GM12878 (cell line): ENCODE measurements around the gene APCS.

Experiments
- BHLHE40 ChIP-seq, 2 experiments: fragments of 450-650 bp in 1 of 2; IDR thresholded peaks; 2 replicates each; pipeline ENCODE4 v1.6.1; 2011 to 2017; ENCODE audit warnings: low read depth in 2 of 2, borderline replicate concordance in 1 of 2, improper control_type of control experiment in 1 of 2, low read length in 1 of 2, mild to moderate bottlenecking in 1 of 2
- CTCF ChIP-seq, 3 experiments: IDR thresholded peaks in 2 of 3; conservative IDR thresholded peaks in 1 of 3; 2 replicates each; pipeline ENCODE4 v1.5.1; 2011; ENCODE audit warnings: low read depth in 3 of 3, low read length in 3 of 3, mild to moderate bottlenecking in 3 of 3, control low read depth in 2 of 3, moderate library complexity in 2 of 3, inconsistent platforms in 1 of 3, mixed read lengths in 1 of 3; ENCODE audit not compliant: control insufficient read depth in 2 of 3, insufficient read depth in 1 of 3; ENCODE audit errors: extremely low read depth in 1 of 3
- EZH2 ChIP-seq: IDR thresholded peaks from 2 replicates; pipeline ENCODE4 v1.6.1; 2012; ENCODE audit warnings: low read depth, mild to moderate bottlenecking, control low read depth, inconsistent platforms, low read length, borderline replicate concordance; ENCODE audit not compliant: control insufficient read depth
- HDAC2 ChIP-seq: fragments of 200-600 bp; sonication (generic); IDR thresholded peaks from 2 replicates; pipeline ENCODE4 v1.6.1; 2017
- MXI1 ChIP-seq: fragments of 150-350 bp; IDR thresholded peaks from 2 replicates; pipeline ENCODE4 v1.6.1; 2011; ENCODE audit warnings: low read depth, mild to moderate bottlenecking, inconsistent platforms, low read length, improper control_type of control experiment
- NFIC ChIP-seq: IDR thresholded peaks from 2 replicates; pipeline ENCODE4 v1.6.1; 2012; ENCODE audit warnings: low read depth, mild to moderate bottlenecking, inconsistent platforms, low read length, moderate library complexity
- POLR2A ChIP-seq: IDR thresholded peaks from 2 replicates; pipeline ENCODE4 v1.6.1; 2011; ENCODE audit warnings: low read depth, mild to moderate bottlenecking, low read length
- TAF1 ChIP-seq: IDR thresholded peaks from 2 replicates; pipeline ENCODE4 v1.6.1; 2011; ENCODE audit warnings: mild to moderate bottlenecking, low read depth, low read length, borderline replicate concordance
- TF ChIP-seq, protein P1 (sequence below): IDR thresholded peaks from 2 replicates; pipeline ENCODE4 v1.6.1; 2011; ENCODE audit warnings: low read depth, low read length, improper control_type of control experiment, borderline replicate concordance
- TF ChIP-seq, protein P2 (sequence below): IDR thresholded peaks from 2 replicates; pipeline ENCODE4 v1.6.1; 2012; ENCODE audit warnings: mild to moderate bottlenecking, low read depth, low read length
- TF ChIP-seq, protein P3 (sequence below): fragments of 450-650 bp; IDR thresholded peaks from 2 replicates; pipeline ENCODE4 v1.6.1; 2017; ENCODE audit warnings: mild to moderate bottlenecking, moderate library complexity

DNA sequence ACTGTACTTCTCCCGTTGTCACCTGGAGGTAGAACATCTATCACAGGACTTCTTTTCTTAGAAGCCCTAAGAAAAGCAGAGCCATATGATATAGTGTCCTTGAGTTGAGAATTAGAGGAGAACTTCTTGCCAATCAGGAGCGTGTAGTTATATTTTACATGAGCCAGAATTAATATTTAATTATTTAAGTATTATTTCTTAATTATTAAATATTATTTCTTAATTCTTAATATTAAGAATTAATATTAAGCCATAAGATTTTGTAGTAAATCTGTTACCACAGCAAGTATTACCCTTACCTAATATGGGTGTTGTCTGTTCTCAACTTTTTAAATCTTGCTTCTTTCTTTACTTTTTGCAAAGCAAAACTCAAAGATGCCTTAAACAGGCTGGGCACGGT is 10.2 kb upstream of the APCS start:
- TF ChIP-seq EZH2: no peak
- TF ChIP-seq, protein P1, sequence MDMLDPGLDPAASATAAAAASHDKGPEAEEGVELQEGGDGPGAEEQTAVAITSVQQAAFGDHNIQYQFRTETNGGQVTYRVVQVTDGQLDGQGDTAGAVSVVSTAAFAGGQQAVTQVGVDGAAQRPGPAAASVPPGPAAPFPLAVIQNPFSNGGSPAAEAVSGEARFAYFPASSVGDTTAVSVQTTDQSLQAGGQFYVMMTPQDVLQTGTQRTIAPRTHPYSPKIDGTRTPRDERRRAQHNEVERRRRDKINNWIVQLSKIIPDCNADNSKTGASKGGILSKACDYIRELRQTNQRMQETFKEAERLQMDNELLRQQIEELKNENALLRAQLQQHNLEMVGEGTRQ: no peak
- TF ChIP-seq, protein P2, sequence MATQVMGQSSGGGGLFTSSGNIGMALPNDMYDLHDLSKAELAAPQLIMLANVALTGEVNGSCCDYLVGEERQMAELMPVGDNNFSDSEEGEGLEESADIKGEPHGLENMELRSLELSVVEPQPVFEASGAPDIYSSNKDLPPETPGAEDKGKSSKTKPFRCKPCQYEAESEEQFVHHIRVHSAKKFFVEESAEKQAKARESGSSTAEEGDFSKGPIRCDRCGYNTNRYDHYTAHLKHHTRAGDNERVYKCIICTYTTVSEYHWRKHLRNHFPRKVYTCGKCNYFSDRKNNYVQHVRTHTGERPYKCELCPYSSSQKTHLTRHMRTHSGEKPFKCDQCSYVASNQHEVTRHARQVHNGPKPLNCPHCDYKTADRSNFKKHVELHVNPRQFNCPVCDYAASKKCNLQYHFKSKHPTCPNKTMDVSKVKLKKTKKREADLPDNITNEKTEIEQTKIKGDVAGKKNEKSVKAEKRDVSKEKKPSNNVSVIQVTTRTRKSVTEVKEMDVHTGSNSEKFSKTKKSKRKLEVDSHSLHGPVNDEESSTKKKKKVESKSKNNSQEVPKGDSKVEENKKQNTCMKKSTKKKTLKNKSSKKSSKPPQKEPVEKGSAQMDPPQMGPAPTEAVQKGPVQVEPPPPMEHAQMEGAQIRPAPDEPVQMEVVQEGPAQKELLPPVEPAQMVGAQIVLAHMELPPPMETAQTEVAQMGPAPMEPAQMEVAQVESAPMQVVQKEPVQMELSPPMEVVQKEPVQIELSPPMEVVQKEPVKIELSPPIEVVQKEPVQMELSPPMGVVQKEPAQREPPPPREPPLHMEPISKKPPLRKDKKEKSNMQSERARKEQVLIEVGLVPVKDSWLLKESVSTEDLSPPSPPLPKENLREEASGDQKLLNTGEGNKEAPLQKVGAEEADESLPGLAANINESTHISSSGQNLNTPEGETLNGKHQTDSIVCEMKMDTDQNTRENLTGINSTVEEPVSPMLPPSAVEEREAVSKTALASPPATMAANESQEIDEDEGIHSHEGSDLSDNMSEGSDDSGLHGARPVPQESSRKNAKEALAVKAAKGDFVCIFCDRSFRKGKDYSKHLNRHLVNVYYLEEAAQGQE: no peak
- no peak for TF ChIP-seq CTCF (IDR thresholded peaks at IDR 0.05 in 2 of 3, conservative IDR thresholded peaks at IDR 0.05 in 1 of 3; ENCODE audit: control insufficient read depth in 2 of 3, extremely low read depth in 1 of 3, insufficient read depth in 1 of 3, low read depth in 3 of 3, low read length in 3 of 3)
- no peak for TF ChIP-seq NFIC
- TF ChIP-seq BHLHE40 (IDR thresholded peaks at IDR 0.05; ENCODE audit: borderline replicate concordance in 1 of 2, low read depth in 2 of 2, low read length in 1 of 2): no peak
- TF ChIP-seq HDAC2: no peak
- TF ChIP-seq MXI1: no peak
- TF ChIP-seq, protein P3, sequence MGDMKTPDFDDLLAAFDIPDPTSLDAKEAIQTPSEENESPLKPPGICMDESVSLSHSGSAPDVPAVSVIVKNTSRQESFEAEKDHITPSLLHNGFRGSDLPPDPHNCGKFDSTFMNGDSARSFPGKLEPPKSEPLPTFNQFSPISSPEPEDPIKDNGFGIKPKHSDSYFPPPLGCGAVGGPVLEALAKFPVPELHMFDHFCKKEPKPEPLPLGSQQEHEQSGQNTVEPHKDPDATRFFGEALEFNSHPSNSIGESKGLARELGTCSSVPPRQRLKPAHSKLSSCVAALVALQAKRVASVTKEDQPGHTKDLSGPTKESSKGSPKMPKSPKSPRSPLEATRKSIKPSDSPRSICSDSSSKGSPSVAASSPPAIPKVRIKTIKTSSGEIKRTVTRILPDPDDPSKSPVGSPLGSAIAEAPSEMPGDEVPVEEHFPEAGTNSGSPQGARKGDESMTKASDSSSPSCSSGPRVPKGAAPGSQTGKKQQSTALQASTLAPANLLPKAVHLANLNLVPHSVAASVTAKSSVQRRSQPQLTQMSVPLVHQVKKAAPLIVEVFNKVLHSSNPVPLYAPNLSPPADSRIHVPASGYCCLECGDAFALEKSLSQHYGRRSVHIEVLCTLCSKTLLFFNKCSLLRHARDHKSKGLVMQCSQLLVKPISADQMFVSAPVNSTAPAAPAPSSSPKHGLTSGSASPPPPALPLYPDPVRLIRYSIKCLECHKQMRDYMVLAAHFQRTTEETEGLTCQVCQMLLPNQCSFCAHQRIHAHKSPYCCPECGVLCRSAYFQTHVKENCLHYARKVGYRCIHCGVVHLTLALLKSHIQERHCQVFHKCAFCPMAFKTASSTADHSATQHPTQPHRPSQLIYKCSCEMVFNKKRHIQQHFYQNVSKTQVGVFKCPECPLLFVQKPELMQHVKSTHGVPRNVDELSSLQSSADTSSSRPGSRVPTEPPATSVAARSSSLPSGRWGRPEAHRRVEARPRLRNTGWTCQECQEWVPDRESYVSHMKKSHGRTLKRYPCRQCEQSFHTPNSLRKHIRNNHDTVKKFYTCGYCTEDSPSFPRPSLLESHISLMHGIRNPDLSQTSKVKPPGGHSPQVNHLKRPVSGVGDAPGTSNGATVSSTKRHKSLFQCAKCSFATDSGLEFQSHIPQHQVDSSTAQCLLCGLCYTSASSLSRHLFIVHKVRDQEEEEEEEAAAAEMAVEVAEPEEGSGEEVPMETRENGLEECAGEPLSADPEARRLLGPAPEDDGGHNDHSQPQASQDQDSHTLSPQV: no peak
- TF ChIP-seq POLR2A: no peak
- no peak for TF ChIP-seq TAF1
